ENCODE data around the gene PDLIM7.

- TF ChIP-seq CTCF (IDR thresholded peaks at IDR 0.05; ENCODE audit: low read length) = no peak
- no peak for TF ChIP-seq EZH2 (IDR thresholded peaks at IDR 0.05; ENCODE audit: borderline replicate concordance, low read length)
Observed at GRCh38 chr5:177447611-177448243, 49.7 kb downstream of the PDLIM7 start.

Data from OCI-LY1 (cell line).